ENCODE data around the gene HELZ. TPM values are rescaled to one million over a fixed set of nuclear protein-coding genes. Genes with fewer than 3 reads are reported as not detected.

The HELZ gene
- polyA plus RNA-seq, 1 of the 3 experiments (the other 2 are of a cell fraction): 4.3 TPM

- H3K9ac ChIP-seq: no peak overlapping the region
- H4K20me1 ChIP-seq (ENCODE audit: insufficient read depth): no peaks in the 10 kb centered on the region
- POLR2A ChIA-PET: interaction anchor here (1.1 to 2.7 kb wide), 2 partner anchors 136 to 178 kb away, joined by 3 to 13 read pairs; no protein-coding TSS in a partner anchor
- CTCF ChIA-PET: interaction anchor here (0.6 to 9.1 kb wide), 31 partner anchors 12 to 534 kb away, joined by 3 to 77 read pairs (median 7); no protein-coding TSS in a partner anchor
- no peak overlapping the region for H2AFZ ChIP-seq (ENCODE audit: low read depth)
- H3K9me3 ChIP-seq: no peaks in the 10 kb centered on the region
- no peak overlapping the region for H3K4me3 ChIP-seq (ENCODE audit: low read depth in 2 of 2, low read length in 1 of 2)
- peaks cover 11 to 33% of the 10 kb centered on the region in 2 experiments; a peak in 3 of 4 replicates for H3K4me1 ChIP-seq (ENCODE audit: control insufficient read depth in 1 of 2, insufficient read depth in 2 of 2, low read depth in 1 of 2, low read length in 1 of 2)
- peak overlapping the region in 1 of 2 experiments; percentile 97; a peak in 2 of 4 replicates for H3K27ac ChIP-seq (ENCODE audit: low read depth in 2 of 2, low read length in 1 of 2)
- peaks cover 35 to 52% of the 10 kb centered on the region in 2 experiments for H3K36me3 ChIP-seq (replicated peaks in 1 of 2; ENCODE audit: control insufficient read depth in 1 of 2, insufficient read depth in 2 of 2, low read length in 1 of 2)
- TF ChIP-seq FOXJ3 (CRISPR knock-in tag; IDR thresholded peaks at IDR 0.05) (no peak), ZBTB33 (IDR thresholded peaks at IDR 0.05; ENCODE audit: borderline replicate concordance, low read depth) (no peak), PBX3 (IDR thresholded peaks at IDR 0.05) (no peak), MEF2A (IDR thresholded peaks at IDR 0.05; ENCODE audit: borderline replicate concordance, low read depth) (no peak), RXRA (IDR thresholded peaks at IDR 0.05; ENCODE audit: borderline replicate concordance, low read depth) (no peak), CTCF (IDR thresholded peaks at IDR 0.05) (no peak), TEAD4 (IDR thresholded peaks at IDR 0.05; ENCODE audit: borderline replicate concordance, insufficient read depth) (no peak), FOXM1 (IDR thresholded peaks at IDR 0.05; ENCODE audit: low read depth) (no peak), USF2 (IDR thresholded peaks at IDR 0.05; ENCODE audit: borderline replicate concordance, low read depth, low read length) (no peak), JUND (IDR thresholded peaks at IDR 0.05) (no peak), CHD2 (IDR thresholded peaks at IDR 0.05; ENCODE audit: low read length, partially characterized antibody) (no peak), TAF1 (IDR thresholded peaks at IDR 0.05; ENCODE audit: borderline replicate concordance, low read depth, low read length) (no peak), EP300 (IDR thresholded peaks at IDR 0.05; ENCODE audit: borderline replicate concordance in 1 of 2, low read depth in 1 of 2, low read length in 1 of 2) (no peak), POLR2AphosphoS5 (IDR thresholded peaks at IDR 0.05; ENCODE audit: low read depth, low read length) (no peak), RFX5 (IDR thresholded peaks at IDR 0.05; ENCODE audit: low read length) (no peak), EZH2phosphoT487 (IDR thresholded peaks at IDR 0.05; ENCODE audit: borderline replicate concordance, low read depth) (no peak), FOSL2 (IDR thresholded peaks at IDR 0.05; ENCODE audit: borderline replicate concordance, low read depth) (no peak), ELF1 (IDR thresholded peaks at IDR 0.05) (no peak), MAX (IDR thresholded peaks at IDR 0.05; ENCODE audit: low read depth) (no peak)
- 0 out of 2 replicates have a peak, but pooled peaks cover 7% of the 10 kb centered on the region for H3K79me2 ChIP-seq (ENCODE audit: insufficient read depth)
- DNase-seq: no peak
- H3K27me3 ChIP-seq (ENCODE audit: insufficient read depth): no peaks in the 10 kb centered on the region
- H3K4me2 ChIP-seq: no peak overlapping the region
- 92% methylated on average over 9 of the region's 9 CpGs for WGBS (ENCODE audit: low lambda C conversion rate)
- no peaks in the 10 kb centered on the region for H3K9me2 ChIP-seq
- H3F3A ChIP-seq (replicated peaks; ENCODE audit: insufficient read depth): peaks cover 40% of the 10 kb centered on the region
Observed at GRCh38 chr17:67156269-67157199, 88.5 kb downstream of the HELZ start.
